ENCODE results near the gene PIGN.

The PIGN gene

GRCh38 chr18:62011416-62011815, 175.4 kb downstream of the PIGN start:
- DNase-seq (ENCODE audit: low read depth in 2 of 2), result no peak

- DNase-seq (ENCODE audit: low read depth in 2 of 2), result no peak
Measured at GRCh38 chr18:62009521-62009920, 177.3 kb downstream of the PIGN start.

GRCh38 chr18:62001396-62001795, 185.5 kb downstream of the PIGN start:
- no peak for DNase-seq (ENCODE audit: low read depth in 2 of 2)

GRCh38 chr18:61998957-61999356, 187.9 kb downstream of the PIGN start:
- DNase-seq (ENCODE audit: low read depth in 2 of 2), result no peak

- DNase-seq (ENCODE audit: low read depth in 2 of 2), result no peak
Measured at GRCh38 chr18:61998335-61998734, 188.5 kb downstream of the PIGN start.

GRCh38 chr18:61995618-61996017, 191.2 kb downstream of the PIGN start:
- DNase-seq (ENCODE audit: low read depth in 2 of 2), result no peak

GRCh38 chr18:61993831-61994230, 193.0 kb downstream of the PIGN start:
- no peak for DNase-seq (ENCODE audit: low read depth in 2 of 2)

- no peak for DNase-seq (ENCODE audit: low read depth in 2 of 2)
Measured at GRCh38 chr18:61992923-61993322, 193.9 kb downstream of the PIGN start.

GRCh38 chr18:61992285-61992684, 194.6 kb downstream of the PIGN start:
- DNase-seq (ENCODE audit: low read depth in 2 of 2), result no peak

GRCh38 chr18:61991836-61992235, 195.0 kb downstream of the PIGN start:
- DNase-seq (ENCODE audit: low read depth in 2 of 2), result no peak

- no peak for DNase-seq (ENCODE audit: low read depth in 2 of 2)
Measured at GRCh38 chr18:61991201-61991600, 195.7 kb downstream of the PIGN start.

Data from stimulated activated CD8-positive, alpha-beta memory T cell treated with anti-CD3 and anti-CD28 coated beads, Interleukin-2, amount 100 ng/mL, for 1 hour (primary cell).